ENCODE results near the gene SLIT3.

DNA sequence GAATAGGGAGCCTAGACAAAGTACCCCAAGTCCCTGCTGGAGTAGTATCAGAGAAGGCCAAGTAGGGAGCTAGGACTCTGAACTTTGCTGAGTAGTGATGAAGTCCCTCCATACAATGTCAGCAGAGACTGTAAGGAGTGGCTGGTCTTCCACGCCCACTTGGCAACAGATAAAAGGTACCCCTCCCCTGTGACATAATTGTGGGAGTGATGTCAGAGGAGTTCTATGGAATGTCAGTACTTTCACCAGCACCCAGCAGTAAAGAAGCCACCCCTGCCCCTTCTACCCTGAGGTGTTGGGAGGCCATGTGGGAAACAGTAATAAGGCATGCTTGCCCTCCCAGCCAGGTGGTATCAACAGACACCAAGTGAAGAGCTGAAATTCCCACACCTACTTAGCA, 143.9 kb downstream of the SLIT3 start:
- no peak for TF ChIP-seq POLR2A (IDR thresholded peaks at IDR 0.05)
- TF ChIP-seq EP300 (IDR thresholded peaks at IDR 0.05): no peak

Data from stomach (tissue), 4 donors.